NOMO-1 treated with DMSO at 0.1 percent for 48 hours (cell line): ENCODE data around the gene TXNRD3.
"Not testable (repeated sequence)": the region's sequence is repeated elsewhere in the genome, so short reads cannot be mapped to it uniquely, and the experiment has no call there.

Experiments used
- DNase-seq: peaks from one replicate; lab custom pipeline; 2025; ENCODE audit not compliant: unreplicated experiment; lab: John Stamatoyannopoulos, UW

The TXNRD3 gene

GRCh38 chr3:126604691-126605090 lies 50.2 kb downstream of the TXNRD3 start:
- no peak for DNase-seq

GRCh38 chr3:126599101-126599500 lies 55.8 kb downstream of the TXNRD3 start:
- DNase-seq = no peak

- DNase-seq = not testable (repeated sequence)
These were observed 59.4 kb downstream of the TXNRD3 start for GRCh38 chr3:126595479-126595878.

GRCh38 chr3:126591515-126591914 lies 63.4 kb downstream of the TXNRD3 start:
- not testable (repeated sequence) for DNase-seq

- no peak for DNase-seq
These were observed 72.6 kb downstream of the TXNRD3 start for GRCh38 chr3:126582311-126582710.

GRCh38 chr3:126581569-126581968 lies 73.4 kb downstream of the TXNRD3 start:
- no peak for DNase-seq

- DNase-seq = no peak
These were observed 74.2 kb downstream of the TXNRD3 start for GRCh38 chr3:126580746-126581145.

GRCh38 chr3:126578702-126579101 lies 76.2 kb downstream of the TXNRD3 start:
- DNase-seq = no peak

GRCh38 chr3:126577261-126577660 lies 77.7 kb downstream of the TXNRD3 start:
- DNase-seq = no peak

- no peak for DNase-seq
These were observed 81.3 kb downstream of the TXNRD3 start for GRCh38 chr3:126573492-126574117.

GRCh38 chr3:126571078-126571477 lies 83.8 kb downstream of the TXNRD3 start:
- no peak for DNase-seq

- no peak for DNase-seq
These were observed 84.8 kb downstream of the TXNRD3 start for GRCh38 chr3:126570103-126570541.

GRCh38 chr3:126569390-126569975 lies 85.4 kb downstream of the TXNRD3 start:
- DNase-seq = no peak

- DNase-seq = no peak
These were observed 86.1 kb downstream of the TXNRD3 start for GRCh38 chr3:126568776-126569342.

- DNase-seq = no peak
These were observed 87.1 kb downstream of the TXNRD3 start for GRCh38 chr3:126567696-126568438.

- no peak for DNase-seq
These were observed 92.1 kb downstream of the TXNRD3 start for GRCh38 chr3:126562737-126563276.

GRCh38 chr3:126558336-126559071 lies 96.4 kb downstream of the TXNRD3 start, which contains the start of gene C3orf22:
C3orf22 (minus strand) TSS chr3:126558932; CDS start chr3:126553390, 5,542 bp downstream.
- no peak for DNase-seq

- DNase-seq = no peak
These were observed 97.2 kb downstream of the TXNRD3 start for GRCh38 chr3:126557761-126558160.

GRCh38 chr3:126557415-126557745 lies 97.5 kb downstream of the TXNRD3 start:
- DNase-seq = no peak
